ENCODE measurements around the gene CREB3L2.
"Not testable (repeated sequence)": the region's sequence is repeated elsewhere in the genome, so short reads cannot be mapped to it uniquely, and the experiment has no call there.

The CREB3L2 gene

DNA sequence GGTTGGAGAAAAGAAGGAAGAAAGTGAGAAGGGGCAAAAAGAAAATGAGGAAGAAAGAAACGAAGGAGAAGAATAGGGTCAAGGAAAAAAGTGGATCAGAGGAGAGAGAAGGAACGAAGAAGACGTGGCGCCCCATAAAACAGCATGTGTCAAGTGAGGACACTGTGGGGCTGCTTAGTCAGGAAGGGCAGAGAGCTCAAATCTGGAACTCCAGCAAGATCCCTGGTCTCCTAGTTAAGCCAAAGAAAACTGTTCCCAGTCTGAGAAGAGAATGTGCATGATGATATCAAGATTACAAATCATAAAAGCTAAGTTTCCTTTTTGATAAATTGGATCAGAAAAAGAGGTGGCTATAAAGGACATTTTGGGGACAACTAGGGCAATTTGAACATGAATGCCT, 33.0 kb downstream of the CREB3L2 start:
- DNase-seq (ENCODE audit: low read depth): no peak

DNA sequence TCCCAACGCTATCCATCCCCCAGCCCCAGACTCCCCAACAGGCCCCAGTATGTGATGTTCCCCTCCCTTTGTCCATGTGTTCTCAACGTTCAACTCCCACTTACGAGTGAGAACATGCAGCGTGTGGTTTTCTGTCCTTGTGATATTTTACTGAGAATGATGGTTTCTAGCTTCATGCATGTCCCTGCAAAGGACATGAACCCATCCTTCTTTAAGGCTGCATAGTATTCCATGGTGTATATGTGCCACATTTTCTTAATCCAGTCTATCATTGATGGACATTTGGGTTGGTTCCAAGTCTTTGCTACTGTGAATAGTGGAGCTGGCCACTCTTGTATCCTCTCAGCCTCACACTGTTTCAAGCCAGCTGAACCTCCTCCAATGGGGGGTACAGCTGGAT, 33.5 kb downstream of the CREB3L2 start:
- DNase-seq (ENCODE audit: low read depth): not testable (repeated sequence)

DNA sequence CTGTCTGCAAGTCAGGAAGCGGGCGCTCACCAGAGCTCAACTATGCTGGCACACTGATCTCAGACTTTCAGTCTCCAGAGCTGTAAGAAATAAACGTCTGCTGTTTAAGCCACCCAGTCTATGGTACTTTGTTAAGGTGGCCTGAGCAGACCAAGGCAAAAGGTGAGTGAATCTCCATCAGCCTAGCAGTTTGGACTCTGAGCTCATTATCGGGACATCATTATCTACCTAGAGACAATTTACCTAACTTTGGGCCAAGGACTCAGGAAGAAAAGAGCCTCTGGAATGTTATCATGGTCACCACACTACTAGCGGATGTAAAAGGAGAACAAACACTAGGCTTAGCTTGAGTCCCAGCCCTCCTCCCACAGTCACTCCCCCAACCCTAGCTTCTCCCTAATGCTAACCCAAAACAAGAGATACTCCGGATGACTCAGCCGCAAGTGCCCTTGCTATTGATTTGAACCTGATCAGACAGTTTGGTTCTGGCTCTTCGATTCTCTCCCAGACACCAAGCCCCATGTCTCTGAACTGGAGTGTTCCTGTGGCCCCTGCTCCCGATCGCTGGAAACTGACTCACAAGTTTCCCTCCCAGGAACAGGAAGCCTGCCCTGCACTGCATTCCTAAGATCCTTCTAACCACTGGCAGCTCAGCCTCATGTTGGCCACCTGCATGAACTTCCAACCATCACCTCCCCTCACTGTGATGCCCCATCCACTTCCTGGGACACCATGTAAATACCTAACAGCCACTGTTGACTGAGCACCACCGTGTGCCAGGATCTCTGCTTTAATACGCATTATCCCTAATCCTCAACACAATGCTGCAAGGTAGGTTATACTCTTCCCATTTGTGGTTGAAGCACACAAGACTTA, 34.5 kb downstream of the CREB3L2 start:
- peak; percentile 25 for DNase-seq (ENCODE audit: low read depth)

DNA sequence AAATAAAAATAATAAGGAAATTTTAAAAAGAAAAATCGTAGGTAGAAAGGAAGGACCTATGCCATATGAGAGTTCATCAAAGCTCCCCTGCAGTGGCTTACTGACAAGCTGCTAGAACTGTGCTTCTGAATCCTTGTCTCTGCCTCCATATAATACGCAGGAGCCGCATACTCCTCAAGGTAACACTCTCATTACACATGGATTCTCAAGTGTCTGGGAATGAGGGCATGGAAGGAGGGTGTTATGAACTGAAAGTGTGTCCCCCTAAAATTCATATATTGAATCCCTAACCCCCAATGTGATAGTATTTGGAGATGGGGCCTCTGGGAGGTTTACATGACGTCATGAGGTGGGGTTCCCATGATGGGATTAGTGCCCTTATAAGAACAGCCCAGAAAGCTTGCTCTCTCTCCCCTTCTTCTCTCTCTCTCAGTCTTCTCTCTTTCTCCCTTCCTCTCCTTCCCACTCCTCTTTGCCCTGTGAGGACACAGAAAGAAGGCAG, 35.2 kb downstream of the CREB3L2 start:
- DNase-seq (ENCODE audit: low read depth): no peak

DNA sequence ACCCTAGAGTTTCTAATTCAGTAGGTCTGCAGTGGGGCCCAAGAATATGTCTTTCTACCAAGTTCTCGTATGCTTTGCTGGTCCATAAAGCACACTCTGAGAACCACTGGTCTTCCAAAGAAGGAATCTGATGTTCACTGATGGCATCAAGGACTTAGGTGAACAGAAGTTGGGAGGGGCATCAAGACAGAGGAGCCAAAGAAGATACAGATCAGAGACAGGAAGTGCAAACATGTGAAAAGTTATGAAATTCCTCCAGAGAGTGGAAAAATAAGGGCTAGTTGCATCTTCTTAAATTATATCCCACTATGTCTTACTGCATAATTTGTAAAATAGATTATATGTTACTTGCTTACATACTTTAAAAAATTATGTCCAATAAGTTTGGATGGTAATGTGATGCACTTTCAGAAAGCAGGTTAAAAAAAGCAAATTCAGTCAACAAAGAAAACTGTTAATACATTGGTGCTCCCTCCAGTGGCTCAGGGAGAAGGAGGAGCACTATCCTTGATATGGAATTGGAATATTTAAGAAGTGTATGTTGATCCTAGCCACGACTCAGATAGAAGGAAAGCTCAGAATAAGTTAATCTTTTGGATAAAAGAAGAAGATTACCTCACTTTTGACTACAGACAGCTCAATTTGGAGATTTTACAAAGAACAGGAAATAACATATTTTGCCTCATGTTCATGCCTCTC, 35.8 kb downstream of the CREB3L2 start:
- DNase-seq (ENCODE audit: low read depth): no peak

DNA sequence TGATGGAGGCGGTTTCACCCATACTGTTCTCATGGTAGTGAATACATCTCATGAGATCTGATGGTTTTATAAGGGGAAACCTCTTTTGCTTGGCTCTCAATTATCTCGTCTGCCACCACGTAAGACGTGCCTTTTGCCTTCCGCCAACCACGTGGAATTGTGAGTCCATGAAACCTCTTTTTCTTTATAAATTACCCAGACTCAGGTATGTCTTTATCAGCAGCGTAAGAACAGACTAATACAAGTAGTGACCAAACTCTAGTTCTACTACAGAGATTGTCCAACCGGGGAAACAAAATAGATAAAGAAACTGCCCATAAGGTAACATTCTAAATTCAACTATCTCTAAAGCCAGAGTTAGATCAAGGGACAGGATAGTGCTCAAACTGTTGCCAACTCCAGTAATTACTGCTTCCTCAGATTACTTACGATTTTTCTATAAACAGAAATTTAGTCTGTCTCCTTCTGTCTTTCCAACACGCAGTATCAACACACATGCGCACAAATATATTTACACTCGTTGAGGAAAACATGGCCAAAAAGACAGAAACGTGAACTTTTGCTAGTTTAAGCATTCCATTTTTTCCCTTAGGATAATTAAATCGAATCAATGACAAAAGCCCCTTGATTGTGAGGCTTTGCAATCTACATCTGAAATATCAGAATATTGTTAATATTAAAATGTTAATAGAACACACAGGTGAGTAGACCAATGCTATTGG, 36.9 kb downstream of the CREB3L2 start:
- no peak for DNase-seq (ENCODE audit: low read depth)

DNA sequence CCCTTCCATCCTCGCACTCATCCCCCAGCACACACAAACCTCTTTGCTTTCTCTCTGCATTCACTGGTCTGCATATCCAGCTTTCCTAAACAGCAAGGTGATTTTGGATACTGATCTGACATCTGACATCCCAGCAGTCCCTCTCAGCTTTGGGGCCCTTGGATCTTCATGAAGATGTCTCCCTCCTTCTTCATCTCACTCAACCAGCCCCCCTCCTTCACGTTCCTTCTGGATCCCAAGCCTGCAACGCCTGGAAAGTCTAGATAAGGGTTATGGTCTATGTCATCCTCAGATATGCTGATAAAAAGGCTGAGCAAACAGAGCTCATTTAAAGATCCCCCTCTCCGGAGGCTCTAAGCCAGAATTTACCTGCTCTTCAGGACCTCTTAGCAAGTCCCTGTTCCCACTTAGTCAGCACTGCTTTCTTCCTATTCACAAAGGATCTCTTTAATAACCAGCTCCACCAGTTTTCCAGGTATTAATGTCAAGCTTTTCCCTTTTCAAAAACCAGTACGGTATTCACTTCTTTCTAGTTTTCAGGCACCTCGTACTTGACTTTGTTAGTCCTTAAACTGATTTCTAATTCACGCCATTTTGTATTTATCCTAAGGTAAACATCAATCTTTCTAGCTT, 38.9 kb downstream of the CREB3L2 start:
- DNase-seq (ENCODE audit: low read depth): peak; percentile 62

DNA sequence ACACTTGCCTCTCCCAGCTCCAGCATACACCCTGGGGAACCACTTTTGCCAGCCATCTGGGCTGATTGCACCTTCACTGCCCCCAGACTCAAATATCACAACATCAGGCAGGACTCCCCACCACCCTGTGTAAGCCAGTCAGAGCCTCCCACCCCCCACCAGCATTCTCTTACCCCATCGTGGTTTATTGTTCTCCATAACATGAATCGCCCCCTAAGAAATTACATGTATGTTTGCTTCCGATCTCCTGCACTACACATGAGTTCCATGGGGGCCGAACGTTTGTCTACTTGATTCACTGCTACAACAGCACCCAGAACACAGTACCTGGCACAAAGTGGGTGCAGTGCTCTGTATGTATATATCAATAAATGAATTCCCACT, 39.4 kb downstream of the CREB3L2 start:
- DNase-seq (ENCODE audit: low read depth): no peak

DNA sequence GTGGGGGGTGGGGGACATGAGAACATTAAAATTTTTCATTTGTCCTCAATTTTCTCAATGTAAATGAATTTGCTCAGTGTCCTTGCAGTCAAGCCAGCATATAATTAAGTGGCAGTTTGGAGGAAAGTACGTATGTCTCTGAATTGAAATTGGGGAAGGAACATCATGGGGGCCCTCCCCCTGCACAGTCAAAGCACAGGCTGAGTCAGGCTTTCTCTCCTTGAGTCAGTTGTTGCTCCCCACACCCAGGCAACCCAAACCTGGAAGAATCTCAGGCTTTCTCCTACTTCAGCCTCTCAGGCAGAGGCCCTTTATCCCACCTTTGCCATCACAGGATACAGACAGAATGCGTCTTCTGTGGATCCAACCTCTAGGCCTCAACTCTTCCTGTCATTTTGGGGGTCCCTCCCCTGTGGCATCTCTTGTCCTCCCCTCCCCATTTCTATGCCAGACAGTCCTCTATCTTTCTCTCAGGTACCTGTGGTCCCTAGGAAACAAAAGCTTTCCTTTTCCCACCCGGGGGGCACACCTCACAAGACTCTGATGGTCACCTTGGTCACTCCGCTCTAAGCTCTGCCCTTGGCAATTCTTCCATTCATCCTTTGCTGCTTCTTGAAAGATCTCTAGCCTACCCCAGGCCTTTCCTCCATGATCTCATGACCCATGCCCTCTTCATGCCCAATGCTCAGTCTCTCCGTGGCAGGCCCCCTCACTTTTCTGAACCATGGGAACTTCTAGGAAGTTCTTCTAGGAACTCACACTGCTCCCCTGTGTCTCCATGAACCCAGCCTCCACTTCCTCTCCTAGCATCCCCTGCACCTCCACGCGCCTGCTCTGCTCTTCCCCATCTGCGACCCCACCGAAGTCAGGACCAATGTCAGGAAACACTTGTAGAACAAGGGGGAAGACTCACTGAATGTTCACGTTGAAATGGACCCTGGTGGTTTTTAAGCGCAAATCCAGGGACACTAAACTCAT, 40.4 kb downstream of the CREB3L2 start:
- DNase-seq (ENCODE audit: low read depth): no peak

DNA sequence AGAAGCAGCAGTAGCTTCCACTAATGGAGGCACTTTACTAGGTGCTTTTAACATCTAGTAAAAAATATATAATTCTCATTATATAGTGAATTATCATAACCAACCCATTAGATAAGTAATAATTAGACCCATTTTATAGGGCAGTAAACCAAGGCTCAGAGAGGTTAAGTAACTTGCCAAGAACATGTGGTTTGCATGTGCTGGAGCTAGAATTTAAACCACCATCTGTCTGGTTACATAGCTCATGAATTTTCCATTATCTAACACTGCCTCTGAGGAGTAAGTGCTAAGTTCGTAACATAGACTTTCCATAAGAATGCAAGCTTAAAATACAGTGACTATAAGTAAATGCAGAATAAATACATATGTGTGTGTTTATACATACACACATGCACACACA, 41.9 kb downstream of the CREB3L2 start:
- DNase-seq (ENCODE audit: low read depth): no peak

DNA sequence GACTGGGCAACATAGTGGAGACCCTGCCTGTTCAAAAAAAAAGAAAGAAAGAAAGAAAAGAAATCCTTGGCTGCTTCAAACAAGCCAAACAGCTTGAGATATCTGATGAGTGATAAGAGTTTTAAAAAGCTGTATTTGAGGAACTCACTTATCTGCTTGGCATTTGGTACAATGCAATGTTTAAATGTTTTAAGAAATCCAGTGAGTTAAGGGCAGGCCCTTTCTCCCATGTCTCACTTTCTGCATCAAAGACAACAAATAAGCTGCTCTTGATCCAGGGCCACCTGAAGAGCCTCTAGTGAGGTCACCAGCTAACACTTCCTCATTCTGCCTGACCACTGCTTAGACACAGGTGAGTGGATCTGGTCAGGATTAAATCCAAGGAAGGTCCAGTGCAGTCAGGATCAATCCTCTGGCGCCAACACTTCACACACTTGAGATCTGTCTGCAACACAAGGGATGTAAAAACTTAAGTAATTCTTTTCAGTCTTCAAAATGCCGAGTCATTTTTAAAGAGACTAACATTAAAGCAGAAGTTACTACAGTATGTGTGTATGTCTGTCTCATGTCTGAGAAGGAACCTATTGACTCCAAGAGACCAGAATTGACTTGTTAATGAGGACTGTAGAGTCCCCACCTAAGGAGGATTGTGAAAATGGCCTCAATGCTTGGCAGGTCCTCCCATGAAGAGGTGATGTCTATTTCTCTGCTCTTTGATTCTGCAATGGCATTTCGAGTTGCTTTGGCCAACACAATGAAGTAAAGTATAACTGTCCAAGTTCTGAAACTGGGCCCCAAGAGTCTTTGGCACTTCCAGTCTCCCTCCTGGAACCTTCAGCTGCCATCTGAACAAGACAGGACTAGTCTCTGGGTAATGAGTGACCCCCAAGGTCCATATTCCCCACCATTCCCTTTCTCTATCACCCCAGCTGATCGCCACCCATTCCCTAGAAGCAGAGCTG, 43.1 kb downstream of the CREB3L2 start:
- no peak for DNase-seq (ENCODE audit: low read depth)

DNA sequence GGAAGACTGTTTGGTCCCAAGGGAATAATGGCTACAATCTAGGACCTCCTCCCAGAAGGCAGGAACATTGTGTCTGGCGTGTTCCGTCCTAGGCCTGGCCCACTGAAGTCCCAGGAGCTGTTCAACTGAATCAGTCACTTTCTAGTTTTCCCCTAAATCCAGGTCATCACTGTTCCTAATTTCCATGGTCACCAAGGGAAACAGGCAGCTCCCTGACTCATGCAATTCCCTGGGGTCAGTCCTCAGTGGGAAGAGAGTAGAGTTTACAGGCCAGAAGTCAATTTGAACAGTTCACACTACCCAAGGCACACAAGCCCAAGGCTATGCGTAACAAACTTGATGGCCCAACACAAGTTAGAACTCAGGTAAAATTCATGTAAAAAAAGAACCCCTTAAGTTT, 44.0 kb downstream of the CREB3L2 start:
- no peak for DNase-seq (ENCODE audit: low read depth)

DNA sequence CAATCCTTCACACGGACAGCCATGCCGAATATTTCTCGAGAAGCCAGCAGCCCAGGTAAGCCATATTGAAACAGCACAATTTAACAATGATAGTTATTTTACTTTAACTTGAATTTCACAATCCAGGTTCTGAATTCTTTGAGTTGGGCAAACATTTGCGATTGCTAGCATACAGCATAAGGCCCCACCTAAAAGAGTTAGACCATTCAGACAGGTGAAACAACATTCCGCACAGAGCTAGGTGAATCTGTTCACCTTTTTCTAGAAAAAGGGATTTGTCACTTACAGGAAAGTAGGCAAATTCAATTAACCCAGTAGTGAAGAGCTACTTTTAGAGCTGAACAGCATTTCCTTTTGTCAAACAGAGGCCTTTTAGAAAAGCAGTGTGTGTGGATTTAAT, 45.3 kb downstream of the CREB3L2 start:
- no peak for DNase-seq (ENCODE audit: low read depth)

DNA sequence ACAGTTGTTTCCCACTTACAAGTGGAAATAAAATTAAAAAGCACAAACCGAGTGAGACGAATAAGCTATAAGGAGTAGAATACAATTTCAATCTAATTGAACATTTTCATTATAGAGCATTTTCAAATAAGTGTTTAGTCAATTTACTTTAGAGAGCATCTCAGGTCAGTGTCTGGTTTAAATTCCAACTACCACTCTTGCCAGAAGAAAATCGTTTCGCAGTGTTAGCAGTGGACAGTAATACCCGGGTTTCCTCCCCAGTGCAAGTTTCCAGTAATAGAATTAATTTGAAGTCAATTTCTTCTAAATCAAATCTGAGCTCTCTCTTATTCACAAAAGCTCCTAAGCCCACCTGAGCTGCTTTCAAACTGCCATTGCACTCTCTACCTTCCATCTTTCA, 45.7 kb downstream of the CREB3L2 start:
- DNase-seq (ENCODE audit: low read depth): no peak

DNA sequence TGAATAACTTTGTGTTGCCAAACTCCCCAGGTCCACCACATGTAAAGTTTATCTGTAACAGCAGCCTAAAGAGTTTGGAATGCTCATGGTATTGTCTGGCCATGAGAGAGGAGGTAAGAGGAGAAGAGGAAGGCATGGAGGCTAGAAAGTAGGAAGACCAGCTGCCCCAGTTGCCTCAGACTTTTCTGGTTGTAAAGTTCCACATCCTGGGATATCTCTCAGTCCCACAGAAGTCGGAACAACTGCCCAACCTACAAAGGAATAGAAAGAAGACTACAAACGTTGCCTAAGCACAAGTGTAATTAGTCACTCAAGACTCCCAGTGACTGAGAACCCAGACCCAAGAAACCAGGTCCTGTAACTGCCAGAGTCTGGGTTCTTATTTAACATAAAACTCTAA, 47.3 kb downstream of the CREB3L2 start:
- no peak for DNase-seq (ENCODE audit: low read depth)

DNA sequence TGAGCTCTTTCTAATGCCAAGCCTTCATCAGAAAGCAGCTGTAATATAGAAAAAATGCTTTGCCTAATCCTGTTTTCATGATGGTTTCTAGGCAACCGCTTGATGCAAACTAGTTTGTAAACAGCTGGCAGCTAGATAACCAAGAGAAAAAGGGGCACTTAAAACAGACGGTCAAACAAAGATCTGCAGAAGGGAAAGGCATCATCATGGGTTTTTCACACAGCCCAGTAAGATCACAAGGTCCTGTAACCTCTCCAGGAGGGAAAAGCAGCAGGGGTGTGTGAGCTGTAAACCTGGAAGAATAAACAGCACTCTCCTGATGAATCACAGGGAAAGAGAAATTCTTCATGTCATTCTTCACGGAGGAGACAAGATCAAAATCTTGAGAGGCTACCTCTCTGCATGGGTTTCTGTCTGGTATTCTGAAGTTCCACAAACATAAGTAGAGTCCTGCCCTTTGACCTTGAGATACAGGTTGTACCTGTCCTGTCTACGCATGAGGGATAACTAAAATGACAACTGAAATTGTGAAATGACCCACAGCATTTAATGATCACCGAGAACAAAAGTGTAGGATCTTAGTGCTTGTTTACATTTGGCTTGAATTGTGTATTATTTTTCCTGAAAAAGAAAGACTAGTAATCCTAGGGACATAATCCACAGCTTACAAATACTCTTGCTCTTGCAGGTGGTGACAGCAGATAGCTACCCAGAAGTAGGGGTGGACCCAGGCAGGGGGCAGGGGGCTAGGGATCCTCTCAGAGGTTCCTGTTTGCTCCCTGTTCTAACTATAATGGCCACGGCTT, 48.0 kb downstream of the CREB3L2 start:
- DNase-seq (ENCODE audit: low read depth): no peak

DNA sequence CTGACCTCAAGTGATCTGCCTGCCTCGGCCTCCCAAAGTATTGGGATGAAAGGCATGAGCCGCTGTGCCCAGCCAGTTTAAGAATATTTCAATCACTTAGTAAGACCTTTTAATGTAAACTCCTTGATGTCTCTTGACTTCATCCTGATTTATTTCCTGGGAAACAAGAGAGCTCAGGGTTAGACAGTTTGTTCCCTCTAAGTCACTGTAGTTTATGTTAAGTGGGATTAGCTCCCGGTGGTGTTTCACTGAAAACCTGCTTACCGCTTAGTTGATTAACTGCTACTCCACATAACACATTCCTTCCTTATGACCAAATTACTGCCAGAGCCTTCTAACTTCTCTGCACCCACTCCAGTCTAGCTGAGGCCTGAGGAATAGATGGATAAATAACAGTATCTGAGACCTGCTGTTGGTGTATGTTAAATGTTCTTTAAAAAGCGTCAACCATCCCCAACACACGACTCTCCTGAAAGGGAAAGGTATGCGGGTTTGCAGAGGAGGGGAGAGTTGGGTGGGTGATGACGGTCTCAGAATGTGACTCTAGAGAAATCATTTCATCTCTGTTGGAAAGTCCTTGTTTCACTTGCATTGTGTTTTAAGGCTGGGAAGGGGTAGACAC, 48.7 kb downstream of the CREB3L2 start:
- DNase-seq (ENCODE audit: low read depth): no peak

DNA sequence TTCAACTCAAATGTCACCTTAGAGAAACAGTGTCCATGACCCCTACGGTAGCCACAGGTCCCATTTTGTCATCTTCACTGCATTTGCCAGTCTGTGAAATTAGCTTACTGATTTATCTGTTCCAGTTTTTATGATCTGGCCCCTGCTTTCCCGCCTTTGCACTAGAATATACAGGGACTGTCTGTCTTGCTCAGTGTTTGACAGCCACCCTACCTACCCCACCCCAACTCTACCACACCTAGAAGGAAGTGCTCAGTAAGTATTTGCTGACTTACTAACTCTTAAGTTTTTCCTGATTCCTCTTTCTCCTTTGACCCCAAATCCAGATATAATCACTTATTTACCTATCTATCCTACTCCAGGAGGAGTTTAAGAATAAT, 49.5 kb downstream of the CREB3L2 start:
- no peak for DNase-seq (ENCODE audit: low read depth)
